GM21529 (cell line): ENCODE measurements around the gene XRCC4.
A peak's percentile ranks its signal among the peaks of the same experiment; 100 is the strongest.
"Not testable (repeated sequence)": the region's sequence is repeated elsewhere in the genome, so short reads cannot be mapped to it uniquely, and the experiment has no call there.

Experiments used
- ATAC-seq: cut with Tn5 transposase; IDR thresholded peaks from one replicate; pipeline ENCODE4 v1.9.1; 2021; ENCODE audit not compliant: unreplicated experiment

Gene XRCC4

DNA sequence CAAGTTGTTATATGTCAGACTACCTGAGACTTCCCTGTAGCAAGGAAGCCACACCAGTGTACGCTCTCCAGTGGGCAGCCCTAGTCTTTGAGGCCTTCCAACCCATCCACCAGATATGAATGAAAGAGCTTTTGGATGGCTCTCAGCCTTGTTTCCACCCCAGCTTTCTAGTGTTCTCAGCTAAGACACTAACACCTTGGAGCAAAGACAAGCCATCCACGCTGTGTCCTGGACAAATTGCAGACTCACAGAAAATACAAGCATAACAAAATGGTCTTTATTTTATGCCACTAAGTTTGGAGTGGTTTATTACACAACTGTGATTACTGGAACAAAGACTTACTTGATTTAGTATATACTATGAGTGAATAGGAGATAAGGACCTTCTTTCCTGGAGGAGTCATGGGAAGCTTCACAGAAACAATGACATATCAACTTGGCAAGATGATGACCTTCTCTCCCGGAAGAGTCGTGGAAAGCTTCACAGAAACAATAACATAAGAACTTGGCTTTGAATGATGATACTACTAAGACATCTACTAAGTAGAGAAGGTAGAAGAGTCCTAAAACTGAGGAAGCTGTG is 260.2 kb downstream of the XRCC4 start:
- ATAC-seq, result no peak

GRCh38 chr5:83340511-83340918 is 263.2 kb downstream of the XRCC4 start:
- ATAC-seq, result peak; percentile 72

- ATAC-seq, result no peak
Measured at GRCh38 chr5:83341815-83342334, 264.5 kb downstream of the XRCC4 start.

DNA sequence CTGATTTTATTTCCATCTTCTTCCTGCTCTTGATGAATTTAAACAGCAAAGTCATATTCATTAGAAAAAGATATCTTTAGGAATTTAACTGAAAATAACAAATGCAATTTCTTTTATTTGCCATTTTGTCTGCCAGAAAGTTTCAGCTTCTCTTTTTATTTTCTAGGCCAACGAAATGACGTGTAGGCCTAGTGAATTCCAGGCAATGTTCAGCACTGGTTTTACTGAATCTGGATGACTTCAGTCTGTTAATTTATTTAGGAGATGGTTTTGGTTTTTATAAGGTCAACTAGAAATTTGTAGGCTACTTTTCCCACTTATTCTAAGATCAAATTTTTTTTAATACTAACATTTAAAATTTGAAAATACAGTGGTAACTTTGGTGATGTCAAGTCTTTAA is 265.1 kb downstream of the XRCC4 start:
- ATAC-seq, result no peak

GRCh38 chr5:83343299-83343698 is 266.0 kb downstream of the XRCC4 start:
- no peak for ATAC-seq

DNA sequence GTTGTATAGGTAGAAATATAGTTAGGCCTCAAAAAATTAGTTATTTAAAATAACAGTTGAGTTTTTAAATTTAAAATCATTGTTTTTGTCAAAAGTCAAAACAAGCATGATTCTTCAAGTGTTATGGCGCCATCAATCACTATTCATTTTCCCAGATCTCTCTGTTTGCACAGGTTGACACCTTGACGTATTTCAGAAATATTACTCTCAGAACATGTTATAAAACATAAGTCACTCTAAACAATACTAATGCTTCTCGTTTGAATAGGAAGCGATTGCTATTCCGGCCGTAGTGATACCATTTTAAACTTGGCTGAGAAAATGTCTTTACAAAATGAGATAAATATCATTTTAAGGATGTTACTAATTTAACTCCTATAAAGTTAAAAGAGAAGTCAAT is 268.1 kb downstream of the XRCC4 start:
- ATAC-seq, result no peak

DNA sequence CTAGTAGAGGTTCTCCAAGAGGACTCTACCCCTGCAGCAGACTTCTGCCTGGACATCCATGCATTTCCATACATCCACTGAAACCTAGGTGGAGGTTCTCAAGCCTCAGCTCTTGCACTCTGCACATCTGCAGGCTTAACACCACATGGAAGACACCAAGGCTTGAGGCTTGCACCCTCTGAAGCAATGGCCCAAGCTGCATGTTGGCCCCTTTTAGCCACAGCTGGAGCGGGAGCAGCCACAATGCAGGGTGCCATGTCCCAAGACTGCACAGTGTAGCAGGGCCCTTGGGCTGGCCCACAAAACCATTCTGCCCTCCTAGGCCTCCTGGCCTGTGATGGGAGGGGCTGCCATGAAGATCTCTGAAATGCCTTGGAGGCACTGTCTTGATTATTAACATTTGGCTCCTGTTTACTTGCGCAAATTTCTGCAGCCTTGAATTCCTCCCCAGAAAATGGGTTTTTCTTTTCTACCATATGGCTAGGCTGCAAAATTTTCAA is 271.0 kb downstream of the XRCC4 start:
- no peak for ATAC-seq

DNA sequence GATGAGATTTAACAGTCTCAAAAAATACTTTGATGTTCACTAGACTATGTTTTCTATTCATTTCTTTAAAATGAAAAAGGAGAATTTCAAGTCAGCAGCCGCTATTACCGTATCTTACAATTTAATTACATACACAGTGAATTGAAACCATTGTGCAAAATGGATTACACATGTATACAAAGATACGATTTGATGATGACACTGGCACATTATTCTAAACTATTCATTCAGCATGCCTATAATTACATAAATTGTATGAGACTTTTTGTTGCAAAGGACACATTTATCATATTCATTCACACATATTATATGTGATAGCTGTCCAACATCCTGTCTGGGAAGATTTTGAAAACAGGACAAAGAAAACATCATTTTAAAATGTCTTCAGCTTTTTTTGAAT is 275.9 kb downstream of the XRCC4 start:
- ATAC-seq, result no peak

- ATAC-seq, result no peak
Measured at GRCh38 chr5:83353774-83354173, 276.4 kb downstream of the XRCC4 start.

DNA sequence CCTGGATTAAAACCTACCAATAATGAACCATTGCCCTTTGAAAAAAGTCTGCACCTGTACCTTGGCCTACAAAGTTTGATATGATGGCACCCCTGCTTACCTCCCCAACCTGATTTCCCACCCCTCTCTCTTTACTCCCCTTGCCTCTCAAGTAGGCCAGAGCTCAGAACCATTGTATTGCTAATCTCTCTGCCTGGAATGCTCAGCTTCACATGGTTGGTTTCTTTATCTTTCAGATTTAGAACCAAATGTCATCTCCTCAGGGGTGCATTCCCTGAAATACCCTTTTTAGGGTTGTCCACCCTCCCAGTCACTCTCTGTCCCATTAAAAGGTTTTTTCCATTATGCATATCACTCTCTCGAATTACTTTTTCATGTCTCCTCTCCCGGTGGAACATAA is 277.6 kb downstream of the XRCC4 start:
- ATAC-seq, result no peak

DNA sequence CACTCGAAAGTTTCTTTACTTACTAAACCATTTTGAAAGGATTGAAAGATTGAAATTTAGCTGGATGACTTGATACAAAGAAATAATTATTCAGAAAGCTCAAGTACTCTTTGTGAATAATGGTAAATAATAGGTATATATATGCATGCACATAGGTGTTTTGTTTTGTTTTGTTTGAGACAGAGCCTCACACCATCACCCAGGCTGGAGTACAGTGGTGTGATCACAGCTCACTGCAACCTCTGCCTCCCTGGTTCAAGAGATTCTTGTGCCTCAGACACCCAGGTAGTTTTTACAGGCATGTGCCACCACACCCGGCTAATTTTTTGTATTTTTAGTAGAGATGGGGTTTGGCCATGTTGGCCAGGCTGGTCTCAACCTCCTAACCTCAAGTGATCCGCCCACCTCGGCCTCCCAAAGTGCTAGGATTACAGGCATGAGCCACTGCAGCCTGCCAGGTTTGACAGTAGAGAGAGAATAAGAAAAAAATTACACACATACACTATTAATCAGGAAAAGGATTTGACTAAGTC is 278.2 kb downstream of the XRCC4 start:
- not testable (repeated sequence) for ATAC-seq

- ATAC-seq, result peak; percentile 68
Measured at GRCh38 chr5:83357621-83358231, 280.4 kb downstream of the XRCC4 start.

GRCh38 chr5:83360573-83360972 is 283.2 kb downstream of the XRCC4 start:
- no peak for ATAC-seq

GRCh38 chr5:83362526-83362925 is 285.2 kb downstream of the XRCC4 start:
- no peak for ATAC-seq

- no peak for ATAC-seq
Measured at GRCh38 chr5:83363111-83363885, 286.0 kb downstream of the XRCC4 start.

GRCh38 chr5:83363886-83364275 is 286.5 kb downstream of the XRCC4 start:
- no peak for ATAC-seq

GRCh38 chr5:83364312-83365299 is 287.3 kb downstream of the XRCC4 start:
- ATAC-seq, result peak; percentile 53

DNA sequence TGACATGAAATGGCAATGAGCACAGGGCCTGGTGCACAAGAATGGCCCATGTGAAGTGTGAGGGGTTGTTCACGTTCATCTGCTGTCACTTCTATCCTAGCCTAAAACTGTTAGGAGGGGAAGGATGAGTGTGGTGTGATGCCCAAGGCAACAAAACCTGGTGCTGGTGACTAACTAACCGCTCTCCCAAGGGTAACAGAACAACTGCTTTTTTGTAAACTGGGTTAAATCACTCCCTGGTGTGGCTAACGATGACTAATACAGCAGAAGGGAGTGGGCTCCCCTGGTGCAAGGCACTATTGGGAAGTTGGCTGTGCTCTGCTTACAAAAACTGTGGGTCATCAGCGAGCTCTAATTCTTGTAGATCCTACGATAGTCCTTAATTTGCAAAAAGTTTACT is 291.0 kb downstream of the XRCC4 start:
- ATAC-seq, result peak; percentile 38

DNA sequence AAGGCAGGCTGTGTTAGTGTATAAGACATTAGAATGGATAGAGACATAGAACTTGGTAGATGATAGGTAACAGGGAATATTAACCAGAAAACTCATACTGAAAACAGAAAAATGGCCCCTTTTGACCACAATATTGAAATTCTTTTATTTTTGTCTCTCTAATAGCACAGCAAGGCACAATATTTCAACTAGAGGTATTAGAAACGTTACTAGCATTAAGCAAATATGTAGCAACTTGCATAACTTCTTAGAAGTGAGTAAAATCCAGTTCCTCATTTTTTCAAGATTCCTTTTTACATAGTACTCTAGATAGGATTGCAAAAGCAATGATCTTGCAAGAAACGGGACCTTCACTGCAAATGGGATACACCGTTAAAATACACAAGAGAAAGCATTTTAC is 291.5 kb downstream of the XRCC4 start:
- peak; percentile 45 for ATAC-seq

DNA sequence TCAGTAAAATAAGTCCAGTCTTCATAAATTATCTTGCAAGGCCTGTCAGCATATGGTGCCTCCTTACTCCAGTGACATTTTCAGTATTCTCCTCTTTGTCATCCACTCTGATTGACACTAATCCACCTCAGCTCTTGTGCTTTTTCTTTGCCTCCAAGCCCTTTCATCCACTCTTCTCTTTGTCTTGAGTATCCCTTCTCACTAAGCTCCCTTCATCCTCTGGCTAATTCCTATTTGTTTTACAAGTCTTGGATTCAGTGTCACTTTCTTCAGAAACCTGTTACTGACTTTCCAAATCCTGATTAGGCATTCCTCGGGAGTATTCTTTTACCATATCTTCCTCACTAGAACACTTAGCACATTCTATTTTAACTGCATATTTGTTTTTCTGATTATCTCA is 293.6 kb downstream of the XRCC4 start:
- no peak for ATAC-seq
